GM12878 (cell line): ENCODE measurements around the gene KCNN3.

Experiments used
- CBX3 ChIP-seq: fragments of 200-600 bp; sonication (generic); IDR thresholded peaks from 2 replicates; pipeline ENCODE4 v1.6.1; 2016; ENCODE audit warnings: low read depth, borderline replicate concordance
- CEBPB ChIP-seq, 2 experiments: fragments of 150-350 bp in 1 of 2; IDR thresholded peaks; 2 replicates each; pipeline ENCODE4 v1.6.1; 2012 to 2014; ENCODE audit warnings: low read depth in 2 of 2, low read length in 2 of 2, borderline replicate concordance in 1 of 2, inconsistent platforms in 1 of 2
- CHD4 ChIP-seq: fragments of 200-600 bp; sonication (generic); IDR thresholded peaks from 2 replicates; pipeline ENCODE4 v1.6.1; 2016; ENCODE audit warnings: mild to moderate bottlenecking
- EP300 ChIP-seq, 2 experiments: fragments of 150-350 bp in 1 of 2; IDR thresholded peaks; 2 replicates each; pipeline ENCODE4 v1.6.1; 2011 to 2012; ENCODE audit warnings: low read depth in 2 of 2, low read length in 2 of 2, borderline replicate concordance in 1 of 2, improper control_type of control experiment in 1 of 2, inconsistent platforms in 1 of 2; ENCODE audit not compliant: control insufficient read depth in 1 of 2
- EZH2 ChIP-seq: IDR thresholded peaks from 2 replicates; pipeline ENCODE4 v1.6.1; 2012; ENCODE audit warnings: low read depth, mild to moderate bottlenecking, control low read depth, inconsistent platforms, low read length, borderline replicate concordance; ENCODE audit not compliant: control insufficient read depth
- POLR2A ChIP-seq: IDR thresholded peaks from 2 replicates; pipeline ENCODE4 v1.6.1; 2011; ENCODE audit warnings: low read depth, mild to moderate bottlenecking, low read length
- RAD21 ChIP-seq: IDR thresholded peaks from 2 replicates; pipeline ENCODE4 v1.6.1; 2011; ENCODE audit warnings: mild to moderate bottlenecking, low read depth, low read length, moderate library complexity; ENCODE audit not compliant: insufficient read depth
- RAD51 ChIP-seq: fragments of 450-650 bp; IDR thresholded peaks from 2 replicates; pipeline ENCODE4 v1.6.1; 2016; ENCODE audit warnings: moderate library complexity, mild to moderate bottlenecking, inconsistent platforms
- RUNX3 ChIP-seq: IDR thresholded peaks from 2 replicates; pipeline ENCODE4 v1.6.1; 2012; ENCODE audit warnings: low read length, inconsistent platforms
- YY1 ChIP-seq: IDR thresholded peaks from 2 replicates; pipeline ENCODE4 v1.6.1; 2011; ENCODE audit warnings: low read depth, mild to moderate bottlenecking, low read length
- ZNF592 ChIP-seq: fragments of 450-650 bp; IDR thresholded peaks from 2 replicates; pipeline ENCODE4 v1.6.1; 2017; ENCODE audit warnings: mild to moderate bottlenecking, moderate library complexity
- TF ChIP-seq, protein P1 (sequence below), 3 experiments: IDR thresholded peaks in 2 of 3; conservative IDR thresholded peaks in 1 of 3; 2 replicates each; pipeline ENCODE4 v1.5.1; 2011; ENCODE audit warnings: low read depth in 3 of 3, low read length in 3 of 3, mild to moderate bottlenecking in 3 of 3, control low read depth in 2 of 3, moderate library complexity in 2 of 3, inconsistent platforms in 1 of 3, mixed read lengths in 1 of 3; ENCODE audit not compliant: control insufficient read depth in 2 of 3, insufficient read depth in 1 of 3; ENCODE audit errors: extremely low read depth in 1 of 3

DNA sequence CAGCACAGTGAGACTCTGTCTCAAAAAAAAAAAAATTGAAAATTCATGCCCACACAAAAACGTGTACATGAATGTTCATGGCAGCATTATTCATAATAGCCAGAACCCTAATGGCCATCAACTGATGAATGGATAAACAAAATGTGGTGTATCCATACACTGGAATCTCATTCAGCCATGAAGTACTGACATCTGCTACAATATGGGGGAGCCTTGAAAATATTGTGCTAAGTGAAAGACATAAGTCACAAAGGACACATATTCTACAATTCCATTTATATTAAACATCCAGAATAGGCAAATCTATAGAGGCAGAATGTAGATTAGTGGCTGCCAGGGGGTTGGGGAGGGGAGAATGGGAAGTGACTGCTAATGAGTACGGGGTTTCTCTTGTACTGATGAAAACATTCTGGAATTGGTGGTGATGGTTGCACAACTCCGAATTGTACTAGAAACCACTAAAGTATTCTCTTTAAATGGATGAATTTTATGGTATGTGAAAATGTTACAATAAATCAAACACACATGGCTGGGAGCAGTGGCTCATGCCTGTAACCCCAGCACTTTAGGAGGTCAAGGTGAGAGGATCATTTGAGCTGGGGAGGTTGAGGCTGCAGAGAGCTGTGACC lies 33.0 kb upstream of the KCNN3 start:
- TF ChIP-seq EZH2 (no peak), CHD4 (no peak), RAD51 (no peak), POLR2A (no peak), ZNF592 (no peak), CBX3 (no peak), RAD21 (no peak), CEBPB (IDR thresholded peaks at IDR 0.05; ENCODE audit: borderline replicate concordance in 1 of 2, low read depth in 2 of 2, low read length in 2 of 2) (no peak), YY1 (no peak), RUNX3 (no peak), EP300 (IDR thresholded peaks at IDR 0.05; ENCODE audit: borderline replicate concordance in 1 of 2, control insufficient read depth in 1 of 2, low read depth in 2 of 2, low read length in 2 of 2) (no peak)
- TF ChIP-seq, protein P1, sequence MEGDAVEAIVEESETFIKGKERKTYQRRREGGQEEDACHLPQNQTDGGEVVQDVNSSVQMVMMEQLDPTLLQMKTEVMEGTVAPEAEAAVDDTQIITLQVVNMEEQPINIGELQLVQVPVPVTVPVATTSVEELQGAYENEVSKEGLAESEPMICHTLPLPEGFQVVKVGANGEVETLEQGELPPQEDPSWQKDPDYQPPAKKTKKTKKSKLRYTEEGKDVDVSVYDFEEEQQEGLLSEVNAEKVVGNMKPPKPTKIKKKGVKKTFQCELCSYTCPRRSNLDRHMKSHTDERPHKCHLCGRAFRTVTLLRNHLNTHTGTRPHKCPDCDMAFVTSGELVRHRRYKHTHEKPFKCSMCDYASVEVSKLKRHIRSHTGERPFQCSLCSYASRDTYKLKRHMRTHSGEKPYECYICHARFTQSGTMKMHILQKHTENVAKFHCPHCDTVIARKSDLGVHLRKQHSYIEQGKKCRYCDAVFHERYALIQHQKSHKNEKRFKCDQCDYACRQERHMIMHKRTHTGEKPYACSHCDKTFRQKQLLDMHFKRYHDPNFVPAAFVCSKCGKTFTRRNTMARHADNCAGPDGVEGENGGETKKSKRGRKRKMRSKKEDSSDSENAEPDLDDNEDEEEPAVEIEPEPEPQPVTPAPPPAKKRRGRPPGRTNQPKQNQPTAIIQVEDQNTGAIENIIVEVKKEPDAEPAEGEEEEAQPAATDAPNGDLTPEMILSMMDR (IDR thresholded peaks at IDR 0.05 in 2 of 3, conservative IDR thresholded peaks at IDR 0.05 in 1 of 3; ENCODE audit: control insufficient read depth in 2 of 3, extremely low read depth in 1 of 3, insufficient read depth in 1 of 3, low read depth in 3 of 3, low read length in 3 of 3): no peak
